CD14-positive monocyte (primary cell): Measurements from ENCODE around the gene DTNA. TPM values are rescaled to one million over a fixed set of nuclear protein-coding genes. Genes with fewer than 3 reads are reported as not detected.
A peak's percentile ranks its signal among the peaks of the same experiment; 100 is the strongest.

ENCODE experiments used
- DNase-seq, 3 donors: peaks; one replicate each; pipeline ENCODE4 v3.0.0-alpha.2; 2011 to 2022
- H2AFZ ChIP-seq: 2 replicates; pipeline ENCODE4 v1.6.0; 2012; ENCODE audit warnings: mild to moderate bottlenecking, low read depth, low read length, inconsistent platforms; ENCODE audit not compliant: insufficient read depth, poor library complexity, severe bottlenecking
- H3K27ac ChIP-seq, 2 donors: 1 replicate in 1 of 2; 2 replicates in 1 of 2; pipeline ENCODE4 v1.5.1; 2012 to 2013; ENCODE audit warnings: low read length in 2 of 2, control low read depth in 1 of 2, inconsistent platforms in 1 of 2, low read depth in 1 of 2, mild to moderate bottlenecking in 1 of 2
- H3K27me3 ChIP-seq, 2 donors: one replicate each; pipeline versions ENCODE4 v1.6.0 to v1.6.1; 2011 to 2013; ENCODE audit warnings: low read length in 2 of 2; ENCODE audit not compliant: control insufficient read depth in 2 of 2, insufficient read depth in 2 of 2
- H3K36me3 ChIP-seq, 2 donors: replicated peaks in 1 of 2; 1 replicate in 1 of 2; 2 replicates in 1 of 2; pipeline versions ENCODE4 v1.5.1 to v1.6.1; 2012 to 2013; ENCODE audit warnings: low read length in 2 of 2, control low read depth in 1 of 2, inconsistent platforms in 1 of 2, mild to moderate bottlenecking in 1 of 2; ENCODE audit not compliant: insufficient read depth in 2 of 2, control insufficient read depth in 1 of 2
- H3K4me1 ChIP-seq, 2 donors: 1 replicate in 1 of 2; 2 replicates in 1 of 2; pipeline versions ENCODE4 v1.5.1 to v1.6.1; 2012 to 2013; ENCODE audit warnings: low read length in 2 of 2, control low read depth in 1 of 2, inconsistent platforms in 1 of 2, mild to moderate bottlenecking in 1 of 2, moderate library complexity in 1 of 2; ENCODE audit not compliant: insufficient read depth in 2 of 2, control insufficient read depth in 1 of 2
- H3K4me2 ChIP-seq: replicated peaks from 2 replicates; pipeline ENCODE3; 2012; ENCODE audit warnings: low read length, moderate library complexity, mild to moderate bottlenecking; ENCODE audit not compliant: poor library complexity, severe bottlenecking; ENCODE audit errors: extremely low read depth
- H3K4me3 ChIP-seq, 3 experiments: fragments of 200-600 bp in 1 of 3; sonication (generic) in 1 of 3; replicated peaks in 1 of 3; 1 replicate in 2 of 3; 2 replicates in 1 of 3; pipeline ENCODE4 v1.5.1; 2011 to 2013; ENCODE audit warnings: low read length in 3 of 3, mild to moderate bottlenecking in 3 of 3, control low read depth in 2 of 3, low read depth in 2 of 3, inconsistent platforms in 1 of 3, moderate library complexity in 1 of 3
- H3K79me2 ChIP-seq: 2 replicates; pipeline ENCODE4 v1.6.0; 2012; ENCODE audit warnings: mild to moderate bottlenecking, control low read depth, inconsistent platforms, low read length, moderate library complexity; ENCODE audit not compliant: insufficient read depth
- H3K9ac ChIP-seq: 2 replicates; pipeline ENCODE4 v1.6.0; 2017; ENCODE audit warnings: low read length, mild to moderate bottlenecking; ENCODE audit not compliant: insufficient read depth, poor library complexity, severe bottlenecking
- H3K9me3 ChIP-seq, 2 donors: replicated peaks in 1 of 2; 1 replicate in 1 of 2; 2 replicates in 1 of 2; pipeline versions ENCODE4 v1.5.1 to v1.6.1; 2012 to 2013; ENCODE audit warnings: low read length in 2 of 2, control low read depth in 1 of 2; ENCODE audit not compliant: control insufficient read depth in 1 of 2, insufficient read depth in 1 of 2
- H4K20me1 ChIP-seq: 2 replicates; pipeline ENCODE4 v1.6.0; 2012; ENCODE audit warnings: mild to moderate bottlenecking, low read length, control low read depth, moderate library complexity; ENCODE audit not compliant: insufficient read depth
- H3K27ac Mint-ChIP-seq, 7 donors: one replicate each; pipeline ENCODE4 v1.8.0; 2020; ENCODE audit warnings: mild to moderate bottlenecking in 7 of 7, mixed read lengths in 7 of 7, moderate library complexity in 6 of 7, inconsistent platforms in 2 of 7
- H3K27me3 Mint-ChIP-seq, 3 donors: one replicate each; pipeline ENCODE4 v1.8.0; 2021 to 2022; ENCODE audit warnings: low read depth in 3 of 3, mild to moderate bottlenecking in 3 of 3, mixed read lengths in 3 of 3, moderate library complexity in 3 of 3, inconsistent platforms in 1 of 3
- H3K36me3 Mint-ChIP-seq, 2 donors: one replicate each; pipeline ENCODE4 v1.8.0; 2020; ENCODE audit warnings: mixed read lengths in 2 of 2, inconsistent platforms in 1 of 2, mild to moderate bottlenecking in 1 of 2
- H3K4me1 Mint-ChIP-seq: one replicate; pipeline ENCODE4 v1.8.0; 2020; ENCODE audit warnings: mild to moderate bottlenecking, mixed read lengths
- H3K4me3 Mint-ChIP-seq, 2 donors: one replicate each; pipeline ENCODE4 v1.8.0; 2020; ENCODE audit warnings: mild to moderate bottlenecking in 2 of 2, mixed read lengths in 2 of 2, moderate library complexity in 1 of 2
- H3K9me3 Mint-ChIP-seq, 7 donors: one replicate each; pipeline ENCODE4 v1.8.0; 2020 to 2022; ENCODE audit warnings: mixed read lengths in 7 of 7, mild to moderate bottlenecking in 6 of 7, moderate library complexity in 6 of 7, inconsistent platforms in 2 of 7
- WGBS: methylation state at CpG from one replicate; pipeline ENCODE4 v1.1.5; 2013; ENCODE audit warnings: missing lambda C conversion rate; ENCODE audit not compliant: insufficient coverage; 5-methylcytosine and 5-hydroxymethylcytosine counted together
- intact Hi-C, 2 donors: fragments of 100-400 bp; cut with micrococcal nuclease; formaldehyde crosslinking; loops; one replicate each; pipeline versions ENCODE4 v1.15.0 to v1.15.1; 2023
- polyA plus RNA-seq, 3 donors: library from polyadenylated mRNA; depleted of rRNA in 1 of 3; unstranded in 2 of 3; stranded (reverse) in 1 of 3; fragments of 300-500 nt in 2 of 3; fragments of >200 nt in 1 of 3; fragmentation: Illumina TruSeq in 2 of 3; gene quantifications; 1 replicate in 2 of 3; 2 replicates in 1 of 3; pipeline ENCODE4 v1.2.3, GENCODE V29; 2012 to 2021
- TF ChIP-seq, protein P1 (sequence below): fragments of 200-600 bp; IDR thresholded peaks from one replicate; pipeline ENCODE4 v1.8.0; 2022; ENCODE audit warnings: antibody characterized with exemption, mild to moderate bottlenecking

The DTNA gene
- polyA plus RNA-seq, 3 donors = 0.53 to 2.3 (median 0.76) TPM

DNA sequence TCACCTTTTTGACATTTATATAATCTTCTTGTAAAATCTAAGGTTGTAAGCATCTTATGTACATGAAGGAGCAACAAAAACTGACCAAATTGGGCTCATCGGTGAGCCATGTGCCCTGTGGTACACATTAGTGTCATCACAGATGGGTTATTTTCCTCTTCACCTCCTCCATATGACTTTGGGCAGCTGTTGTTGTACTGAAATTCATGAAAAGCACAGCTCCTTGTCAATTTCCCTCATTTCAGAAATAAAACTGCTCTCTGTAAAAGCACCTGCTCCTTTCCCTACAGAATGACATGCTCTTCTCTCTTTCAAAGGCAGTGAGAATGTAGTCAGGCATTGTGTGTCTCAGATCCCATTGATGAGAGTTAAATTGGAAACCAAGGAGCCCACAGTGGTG lies 42.0 kb downstream of the DTNA start:
- Mint-ChIP-seq H3K9me3 (peaks cover 0 to 3% (median 0%) of the 10 kb centered on the region in 7 donors), H3K4me3 (no peak overlapping the region), H3K4me1 (no peaks in the 10 kb centered on the region), H3K27me3 (peaks cover 0 to 6% (median 0%) of the 10 kb centered on the region in 3 donors), H3K36me3 (no peaks in the 10 kb centered on the region), H3K27ac (no peak overlapping the region)
- Histone ChIP-seq H3K27me3 (no peaks in the 10 kb centered on the region), H3K27ac (no peak overlapping the region), H3K79me2 (no peaks in the 10 kb centered on the region), H3K9ac (no peak overlapping the region), H2AFZ (no peak overlapping the region), H4K20me1 (no peaks in the 10 kb centered on the region), H3K36me3 (no peaks in the 10 kb centered on the region), H3K4me1 (no peaks in the 10 kb centered on the region), H3K9me3 (no peaks in the 10 kb centered on the region), H3K4me3 (no peak overlapping the region), H3K4me2 (no peak overlapping the region)
- intact Hi-C loops = no loop called here
- DNase-seq = no peak
- TF ChIP-seq, protein P1, sequence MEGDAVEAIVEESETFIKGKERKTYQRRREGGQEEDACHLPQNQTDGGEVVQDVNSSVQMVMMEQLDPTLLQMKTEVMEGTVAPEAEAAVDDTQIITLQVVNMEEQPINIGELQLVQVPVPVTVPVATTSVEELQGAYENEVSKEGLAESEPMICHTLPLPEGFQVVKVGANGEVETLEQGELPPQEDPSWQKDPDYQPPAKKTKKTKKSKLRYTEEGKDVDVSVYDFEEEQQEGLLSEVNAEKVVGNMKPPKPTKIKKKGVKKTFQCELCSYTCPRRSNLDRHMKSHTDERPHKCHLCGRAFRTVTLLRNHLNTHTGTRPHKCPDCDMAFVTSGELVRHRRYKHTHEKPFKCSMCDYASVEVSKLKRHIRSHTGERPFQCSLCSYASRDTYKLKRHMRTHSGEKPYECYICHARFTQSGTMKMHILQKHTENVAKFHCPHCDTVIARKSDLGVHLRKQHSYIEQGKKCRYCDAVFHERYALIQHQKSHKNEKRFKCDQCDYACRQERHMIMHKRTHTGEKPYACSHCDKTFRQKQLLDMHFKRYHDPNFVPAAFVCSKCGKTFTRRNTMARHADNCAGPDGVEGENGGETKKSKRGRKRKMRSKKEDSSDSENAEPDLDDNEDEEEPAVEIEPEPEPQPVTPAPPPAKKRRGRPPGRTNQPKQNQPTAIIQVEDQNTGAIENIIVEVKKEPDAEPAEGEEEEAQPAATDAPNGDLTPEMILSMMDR = no peak
- no CpG with 5 or more reads among the region's 1 CpG for WGBS

DNA sequence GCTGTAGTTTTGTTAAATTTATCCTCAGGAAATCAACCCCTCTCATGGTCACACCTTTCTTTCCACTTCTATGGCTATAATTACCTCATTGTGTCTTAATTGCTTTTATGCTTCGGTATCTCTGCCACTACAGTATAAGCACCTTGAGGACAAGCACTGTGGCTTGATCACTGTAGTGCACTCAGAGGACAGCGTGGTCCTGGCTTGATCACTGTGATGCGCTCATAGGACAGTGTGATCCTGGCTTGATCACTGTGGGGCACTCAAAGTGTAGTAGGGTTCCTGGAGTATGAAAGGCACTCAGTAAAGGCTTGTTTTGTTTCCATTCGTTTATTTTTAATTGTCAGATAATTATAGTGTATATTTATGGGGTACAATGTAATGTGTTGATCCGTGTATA lies 44.2 kb downstream of the DTNA start:
- intact Hi-C loops = no loop called here

More for the DNA sequence above, 44.2 kb downstream of the DTNA start:
- H3K9me3 ChIP-seq = no peaks in the 10 kb centered on the region
- H3K27ac ChIP-seq = no peak overlapping the region
- peak overlapping the region in 1 of 7 donors; percentile 72 for H3K27ac Mint-ChIP-seq
- DNase-seq = no peak
- H3K27me3 Mint-ChIP-seq = peaks cover 0 to 6% (median 0%) of the 10 kb centered on the region in 3 donors
- H4K20me1 ChIP-seq = no peaks in the 10 kb centered on the region
- peaks cover 0 to 3% (median 0%) of the 10 kb centered on the region in 7 donors for H3K9me3 Mint-ChIP-seq
- no peak overlapping the region for H3K4me3 Mint-ChIP-seq
- no peak overlapping the region for H3K9ac ChIP-seq
- no peaks in the 10 kb centered on the region for H3K36me3 Mint-ChIP-seq
- no peaks in the 10 kb centered on the region for H3K36me3 ChIP-seq
- H3K4me3 ChIP-seq = no peak overlapping the region
- H2AFZ ChIP-seq = no peak overlapping the region
- H3K4me1 ChIP-seq = no peaks in the 10 kb centered on the region
- H3K4me1 Mint-ChIP-seq = no peaks in the 10 kb centered on the region
- 97% methylated on average over 3 of the region's 5 CpGs for WGBS
- no peaks in the 10 kb centered on the region for H3K27me3 ChIP-seq
- TF ChIP-seq, protein P1 = no peak
- no peaks in the 10 kb centered on the region for H3K79me2 ChIP-seq
- no peak overlapping the region for H3K4me2 ChIP-seq
